Coronary artery (tissue), 2 donors: ENCODE results near the gene ZFP69.

Experiments used
- DNase-seq: peaks from one replicate; pipeline ENCODE4 v3.0.0-alpha.2; 2017; ENCODE audit warnings: low spot score
- H3K27ac ChIP-seq, 2 donors: fragments of 200-600 bp; sonication (generic); one replicate each; pipeline ENCODE4 v1.5.1; 2016 to 2019
- H3K4me3 ChIP-seq: fragments of 200-600 bp; sonication (generic); 2 replicates; pipeline ENCODE4 v1.5.1; 2016; ENCODE audit warnings: mild to moderate bottlenecking, moderate library complexity
- CTCF ChIP-seq: fragments of 200-600 bp; sonication (generic); IDR thresholded peaks from one replicate; pipeline ENCODE4 v1.5.1; 2019; ENCODE audit warnings: antibody characterized with exemption

ZFP69 gene

DNA sequence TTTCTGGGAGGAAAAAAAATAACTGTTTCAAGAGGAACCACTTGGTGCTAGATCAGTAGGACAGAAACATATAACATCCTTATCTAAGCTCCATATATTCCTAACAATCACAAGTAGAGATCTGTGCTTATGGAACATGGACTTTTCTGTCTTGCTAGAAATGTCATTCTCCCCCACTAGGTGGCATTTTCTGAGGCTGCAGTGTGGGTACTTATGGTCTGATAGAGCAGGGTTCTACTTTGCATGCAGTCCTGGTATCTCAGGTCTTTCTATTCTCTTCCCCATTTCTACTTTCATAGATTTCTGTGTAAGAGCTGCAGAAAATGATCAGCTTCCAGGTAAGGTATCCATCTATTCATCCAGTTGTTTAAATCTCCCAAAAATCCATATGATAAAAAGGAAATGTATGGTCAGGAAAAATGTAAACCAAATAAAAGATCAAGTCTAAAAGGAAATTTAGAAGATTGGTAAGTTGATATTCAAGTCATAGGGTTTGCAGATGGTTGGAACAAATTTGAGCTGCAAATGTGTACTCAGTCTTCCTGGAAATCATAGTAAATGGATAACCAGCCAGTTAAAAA lies 55.8 kb downstream of the ZFP69 start:
- DNase-seq, result no peak
- Histone ChIP-seq H3K27ac (no peak overlapping the region), H3K4me3 (no peak overlapping the region)
- no peak for TF ChIP-seq CTCF

GRCh38 chr1:40534589-40534988 lies 57.5 kb downstream of the ZFP69 start:
- no peak for DNase-seq
- Histone ChIP-seq H3K27ac (no peak overlapping the region), H3K4me3 (no peak overlapping the region)
- TF ChIP-seq CTCF, result no peak

GRCh38 chr1:40535732-40536131 lies 58.6 kb downstream of the ZFP69 start:
- no peak for TF ChIP-seq CTCF
- DNase-seq, result no peak
- no peak overlapping the region for H3K27ac ChIP-seq
- no peak overlapping the region for H3K4me3 ChIP-seq

DNA sequence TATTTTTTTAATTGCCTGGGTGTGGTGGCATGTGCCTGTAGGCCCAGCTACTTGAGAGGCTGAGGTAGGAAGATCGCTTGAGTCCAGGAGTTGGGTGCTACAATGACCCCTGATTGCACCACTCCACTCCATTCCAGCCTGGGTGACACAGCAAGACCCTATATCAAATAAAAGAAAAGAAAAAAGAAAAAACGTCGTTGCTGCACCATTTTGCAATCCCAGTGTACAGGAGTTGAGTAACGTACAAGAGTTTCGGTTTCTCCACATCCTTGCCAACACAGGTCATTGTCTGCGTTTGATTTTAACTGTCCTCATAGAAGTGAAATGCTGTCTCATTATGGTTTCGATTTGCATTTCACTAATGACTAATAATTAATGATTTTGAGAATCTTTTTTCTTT lies 62.2 kb downstream of the ZFP69 start:
- no peak for TF ChIP-seq CTCF
- Histone ChIP-seq H3K4me3 (no peak overlapping the region), H3K27ac (no peak overlapping the region)
- no peak for DNase-seq
